Right lobe of liver (tissue), 4 donors: Measurements from ENCODE around the gene BTBD16.

Experiments used
- POLR2A ChIP-seq: fragments of 450-650 bp; IDR thresholded peaks from one replicate; pipeline ENCODE4 v1.6.1; 2017; ENCODE audit warnings: antibody characterized with exemption, mild to moderate bottlenecking
- TF ChIP-seq, protein P1 (sequence below), 4 donors: fragments of 200-600 bp in 3 of 4; fragments of 450-650 bp in 1 of 4; IDR thresholded peaks; one replicate each; pipeline versions ENCODE4 v1.5.1 to v1.8.0; 2016 to 2022; ENCODE audit warnings: antibody characterized with exemption in 4 of 4, mild to moderate bottlenecking in 2 of 4
- donor health status: DM: no; HTN: no; CAD: no.
- donor health status: DM: no; HTN: no; CAD: no.
- donor health status: DM: no; HTN: yes; CAD: no.

DNA sequence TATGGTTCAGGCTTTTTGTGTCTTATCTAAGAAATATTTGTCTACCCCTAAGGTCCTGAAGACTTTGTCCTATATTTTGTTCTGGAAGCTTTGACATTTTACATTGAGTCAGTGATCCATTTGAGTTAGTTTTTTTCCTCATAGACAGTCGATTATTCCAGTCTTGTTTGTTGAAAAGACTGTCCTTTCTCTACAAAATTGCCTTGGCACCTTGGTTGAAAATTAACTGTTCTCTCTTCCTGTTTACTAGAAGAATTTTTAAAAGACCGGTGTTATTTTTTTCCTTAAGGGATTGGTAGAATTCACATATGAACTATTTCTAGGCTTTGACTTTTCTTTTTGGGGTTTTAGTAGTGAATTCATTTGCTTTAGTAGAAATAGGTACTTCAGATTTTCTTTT lies 115.4 kb downstream of the BTBD16 start:
- TF ChIP-seq, protein P1, sequence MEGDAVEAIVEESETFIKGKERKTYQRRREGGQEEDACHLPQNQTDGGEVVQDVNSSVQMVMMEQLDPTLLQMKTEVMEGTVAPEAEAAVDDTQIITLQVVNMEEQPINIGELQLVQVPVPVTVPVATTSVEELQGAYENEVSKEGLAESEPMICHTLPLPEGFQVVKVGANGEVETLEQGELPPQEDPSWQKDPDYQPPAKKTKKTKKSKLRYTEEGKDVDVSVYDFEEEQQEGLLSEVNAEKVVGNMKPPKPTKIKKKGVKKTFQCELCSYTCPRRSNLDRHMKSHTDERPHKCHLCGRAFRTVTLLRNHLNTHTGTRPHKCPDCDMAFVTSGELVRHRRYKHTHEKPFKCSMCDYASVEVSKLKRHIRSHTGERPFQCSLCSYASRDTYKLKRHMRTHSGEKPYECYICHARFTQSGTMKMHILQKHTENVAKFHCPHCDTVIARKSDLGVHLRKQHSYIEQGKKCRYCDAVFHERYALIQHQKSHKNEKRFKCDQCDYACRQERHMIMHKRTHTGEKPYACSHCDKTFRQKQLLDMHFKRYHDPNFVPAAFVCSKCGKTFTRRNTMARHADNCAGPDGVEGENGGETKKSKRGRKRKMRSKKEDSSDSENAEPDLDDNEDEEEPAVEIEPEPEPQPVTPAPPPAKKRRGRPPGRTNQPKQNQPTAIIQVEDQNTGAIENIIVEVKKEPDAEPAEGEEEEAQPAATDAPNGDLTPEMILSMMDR (IDR thresholded peaks at IDR 0.05): no peak
- no peak for TF ChIP-seq POLR2A
